ENCODE results near the gene NOP9.
A peak's percentile ranks its signal among the peaks of the same experiment; 100 is the strongest.

The NOP9 gene

GRCh38 chr14:24264298-24264697 is 35.4 kb upstream of the NOP9 start:
- DNase-seq, result no peak

GRCh38 chr14:24266344-24267244 is 33.1 kb upstream of the NOP9 start:
- DNase-seq, result no peak

- DNase-seq, result no peak
Observed at GRCh38 chr14:24267516-24267915, 32.1 kb upstream of the NOP9 start.

GRCh38 chr14:24268225-24268624 is 31.4 kb upstream of the NOP9 start:
- no peak for DNase-seq

GRCh38 chr14:24269368-24269767 is 30.3 kb upstream of the NOP9 start:
- no peak for DNase-seq

DNA sequence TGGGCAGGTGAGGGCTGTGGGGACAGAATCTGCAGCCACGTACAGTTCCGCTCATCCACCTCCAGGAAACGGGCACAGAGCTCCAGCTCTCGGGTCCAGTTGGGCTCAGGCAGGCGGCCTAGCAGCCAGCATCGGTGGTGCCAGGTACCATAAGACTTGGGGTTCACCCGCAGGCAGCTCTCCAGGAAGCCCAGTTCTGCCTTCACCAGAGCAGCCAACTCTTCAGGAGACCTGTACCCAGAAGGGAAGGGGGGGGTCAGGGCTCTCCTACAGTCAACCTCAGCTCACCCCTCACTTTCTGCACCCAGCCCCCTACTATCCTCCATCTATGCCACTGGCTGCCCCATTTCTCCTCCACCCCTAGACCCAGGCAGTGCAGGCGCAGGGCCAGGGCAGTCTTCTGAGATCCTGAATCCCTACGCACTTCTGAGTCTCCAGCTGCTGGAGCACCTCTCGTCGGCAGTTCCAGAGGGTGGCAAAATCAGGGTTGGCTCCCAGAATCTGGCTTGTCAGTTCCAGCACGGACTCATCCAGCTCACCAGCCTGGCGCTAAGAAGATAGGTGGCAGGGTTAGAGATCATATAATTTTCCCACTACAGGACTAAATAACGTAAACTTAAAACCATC is 29.6 kb upstream of the NOP9 start:
- no peak for DNase-seq

GRCh38 chr14:24270537-24271133 is 29.0 kb upstream of the NOP9 start:
- no peak for DNase-seq

DNA sequence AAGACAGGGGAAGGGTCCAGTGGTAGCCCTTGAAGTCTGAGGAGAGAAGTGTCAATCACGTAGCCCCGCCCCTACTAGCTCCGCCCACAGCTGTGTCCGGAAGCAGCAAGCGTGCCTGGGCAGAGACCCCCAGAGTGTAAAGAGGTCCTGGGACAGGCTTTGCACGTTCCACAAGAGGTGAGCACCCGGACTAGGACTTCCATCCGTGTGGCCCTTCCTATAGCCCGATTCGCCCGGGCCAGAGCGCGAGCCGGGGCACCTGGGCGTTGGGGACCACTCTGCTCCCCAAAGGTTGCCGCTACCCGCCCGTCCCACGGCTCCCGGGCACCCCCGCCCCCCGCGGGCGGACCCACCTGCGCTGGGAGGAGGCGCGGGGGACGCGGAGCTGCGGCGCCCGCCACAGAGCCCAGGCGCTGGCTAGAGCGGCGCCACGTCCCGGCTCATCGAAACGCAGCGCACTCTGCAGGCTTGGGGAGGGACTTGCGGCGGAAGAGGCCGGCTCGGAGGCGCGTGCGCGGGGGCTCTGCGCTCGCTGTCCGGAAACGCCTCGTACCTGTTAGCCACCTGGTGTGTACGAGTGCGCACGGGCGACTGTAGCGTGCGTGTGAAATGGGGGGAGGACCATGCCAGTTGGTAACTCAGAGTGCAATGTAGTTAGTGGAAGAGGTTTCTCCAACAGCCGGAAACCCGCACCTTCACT is 28.4 kb upstream of the NOP9 start, which contains the start of gene RABGGTA:
Gene RABGGTA (minus strand): TSS at position 464 of the 700 bp plus-strand sequence. CDS start 482 bp downstream, outside the sequence.
- peak; percentile 86 for DNase-seq

DNA sequence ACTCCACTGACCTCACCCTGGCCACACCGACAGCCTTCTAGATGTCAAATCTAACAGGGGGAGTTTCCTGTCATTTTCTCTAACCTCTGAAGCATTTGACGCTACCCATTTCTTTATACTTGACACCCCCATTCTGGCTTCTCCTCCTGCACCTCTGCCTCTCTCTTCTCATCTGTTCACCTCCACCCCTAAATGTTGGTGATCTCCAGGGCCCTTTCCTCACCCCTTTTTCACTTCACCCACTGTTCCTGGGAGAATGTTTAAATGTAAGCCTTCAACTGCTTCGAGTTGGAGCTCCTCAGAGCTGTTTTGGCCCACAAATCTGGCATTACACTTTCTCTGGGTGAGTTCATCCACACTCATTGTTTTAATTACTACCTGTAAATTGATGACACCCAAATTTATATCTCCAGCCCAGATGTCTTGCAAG is 27.8 kb upstream of the NOP9 start:
- no peak for DNase-seq

DNA sequence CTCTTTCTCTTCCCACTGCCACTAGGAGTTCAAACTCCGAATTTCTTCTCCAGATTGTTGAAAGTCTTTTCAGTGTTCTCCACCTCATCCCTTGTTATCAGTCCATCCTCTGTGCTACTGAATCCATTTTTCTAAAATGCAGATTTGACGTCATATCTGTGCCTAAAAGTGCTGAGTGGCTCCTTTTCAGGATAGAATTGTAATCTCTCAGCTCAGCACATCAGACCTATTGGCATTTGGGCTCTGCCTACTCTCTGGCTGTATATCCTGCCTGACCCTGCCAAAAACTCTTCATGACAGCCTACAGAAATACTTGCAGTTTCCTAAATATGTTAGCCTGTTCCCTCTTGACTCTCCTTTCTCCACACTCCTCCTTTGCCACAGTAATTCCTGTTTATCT is 27.2 kb upstream of the NOP9 start:
- DNase-seq, result no peak

DNA sequence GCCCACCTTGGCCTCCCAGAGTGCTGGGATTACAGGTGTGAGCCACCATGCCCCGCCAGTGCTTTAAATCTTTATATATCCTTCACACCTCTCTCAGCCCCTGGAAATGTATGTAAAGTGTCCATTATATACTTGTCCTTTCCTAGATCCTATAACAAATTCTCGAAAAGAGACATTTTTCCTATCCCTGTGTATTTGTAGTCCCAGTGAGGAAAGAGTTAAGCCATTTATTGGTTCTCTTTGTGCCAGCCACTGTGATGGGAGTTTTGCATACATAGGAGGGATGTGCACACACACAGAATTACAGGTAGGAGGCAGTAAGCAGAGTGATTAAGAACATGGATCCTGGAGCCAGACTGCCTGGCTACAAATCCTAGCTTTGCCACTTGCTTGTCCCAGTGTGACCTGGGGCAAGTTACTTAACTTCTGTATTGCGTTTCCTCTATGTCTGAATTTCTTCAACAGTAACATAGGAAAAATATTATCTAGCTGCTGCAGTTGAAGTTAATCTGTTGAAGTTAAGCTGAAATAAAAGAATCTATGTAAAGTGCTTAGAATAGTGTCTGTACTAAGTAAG is 26.1 kb upstream of the NOP9 start:
- DNase-seq, result no peak

GRCh38 chr14:24274101-24274543 is 25.5 kb upstream of the NOP9 start:
- DNase-seq, result peak; percentile 12

GRCh38 chr14:24277071-24277470 is 22.6 kb upstream of the NOP9 start:
- no peak for DNase-seq

DNA sequence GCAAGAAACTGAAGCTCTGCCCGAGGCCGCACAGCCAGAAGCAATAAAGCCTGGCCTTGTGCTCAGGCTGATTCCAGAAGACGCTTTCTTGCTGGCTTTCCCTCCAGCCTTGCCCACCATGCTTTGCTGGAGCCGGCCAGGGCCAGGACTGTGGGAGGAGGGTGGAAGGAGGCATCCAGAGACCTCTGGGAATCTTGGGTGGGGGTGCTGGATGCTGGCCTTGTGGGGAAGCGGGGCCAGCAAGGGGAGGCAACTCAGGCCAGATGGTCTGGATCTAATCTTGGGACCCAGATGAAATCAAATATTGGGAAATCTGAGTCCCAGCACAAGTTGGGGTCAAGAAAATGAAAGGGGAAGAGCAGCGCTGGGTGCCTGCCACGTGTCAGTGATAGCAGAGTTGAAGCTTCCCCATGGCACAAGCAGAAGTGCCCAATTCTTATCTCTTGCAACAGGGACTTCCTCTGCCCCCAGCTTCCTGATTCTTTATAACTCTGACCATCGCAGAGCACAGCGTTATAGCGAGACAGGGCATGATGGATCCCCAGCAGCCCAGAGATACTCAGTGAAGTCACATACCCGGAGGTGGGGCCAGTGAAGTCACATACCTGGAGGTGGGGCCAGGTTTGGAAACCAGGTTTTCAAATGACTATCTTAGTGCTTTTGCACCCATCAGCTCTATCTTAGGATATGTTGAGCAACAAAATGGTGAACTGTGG is 21.9 kb upstream of the NOP9 start:
- DNase-seq, result no peak

GRCh38 chr14:24278424-24278823 is 21.2 kb upstream of the NOP9 start:
- DNase-seq, result no peak

- DNase-seq, result peak; percentile 78
Observed at GRCh38 chr14:24279301-24280186, 20.1 kb upstream of the NOP9 start.

DNA sequence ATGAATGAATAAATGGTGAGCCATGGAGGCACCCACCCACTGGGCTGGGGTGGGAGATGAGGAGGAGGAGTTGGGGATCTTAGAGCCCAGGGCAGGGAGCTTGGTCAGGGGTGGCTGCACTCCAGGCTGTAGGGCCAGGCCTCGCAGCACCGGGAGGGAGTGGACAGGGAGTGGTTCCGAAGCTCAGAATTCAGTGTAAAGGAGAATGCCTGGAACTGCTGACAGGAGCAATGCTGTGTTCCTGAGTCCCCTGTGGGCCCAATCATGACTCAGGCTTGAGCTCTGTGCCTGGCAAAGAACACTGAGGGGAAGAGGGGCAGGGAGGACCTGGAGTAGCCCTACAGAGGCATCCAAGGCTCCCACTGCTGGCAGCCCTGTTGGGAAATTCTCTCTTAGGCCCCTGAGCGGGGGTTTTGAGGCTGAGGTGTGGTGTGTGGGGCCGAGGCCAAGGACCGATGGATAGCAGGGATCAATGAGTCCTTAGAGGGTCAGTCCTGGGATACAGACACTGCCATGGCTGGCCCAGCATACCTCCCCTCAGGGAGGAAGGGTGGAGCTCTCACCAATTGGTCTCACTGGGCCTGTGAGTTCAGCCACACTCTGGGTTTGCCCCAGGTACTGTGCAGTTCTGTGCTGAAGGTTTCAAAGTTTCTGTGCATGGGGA is 18.7 kb upstream of the NOP9 start:
- DNase-seq, result no peak

- DNase-seq, result no peak
Observed at GRCh38 chr14:24281636-24282035, 18.0 kb upstream of the NOP9 start.

- DNase-seq, result no peak
Observed at GRCh38 chr14:24282736-24283135, 16.9 kb upstream of the NOP9 start.

GRCh38 chr14:24283796-24284460 is 15.7 kb upstream of the NOP9 start:
- no peak for DNase-seq

Data from midbrain (tissue), 1 donor.